ENCODE results near the gene AKAP6.

DNA sequence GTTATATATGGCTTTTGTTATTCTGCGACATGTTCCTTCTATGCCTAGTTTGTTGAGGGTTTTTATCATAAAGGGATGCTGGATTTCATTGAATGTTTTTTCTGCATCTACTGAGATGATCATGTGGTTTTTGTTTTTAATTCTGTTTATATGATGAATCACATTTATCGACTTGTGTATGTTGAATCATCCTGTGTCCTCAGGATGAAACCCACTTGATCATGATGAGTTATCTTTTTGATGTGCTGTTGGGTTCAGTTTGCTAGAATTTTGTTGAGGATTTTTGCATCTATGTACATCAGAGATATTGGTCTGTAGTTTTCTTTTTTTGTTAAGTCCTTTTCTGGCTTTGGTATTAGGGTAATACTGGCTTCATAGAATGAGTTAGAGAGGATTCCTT is 291.2 kb downstream of the AKAP6 start:
- TF ChIP-seq CTCF (IDR thresholded peaks at IDR 0.05) (no peak), POLR2A (IDR thresholded peaks at IDR 0.05) (no peak), POLR2AphosphoS5 (IDR thresholded peaks at IDR 0.05) (no peak)
